Ascending aorta (tissue), 2 donors: Measurements from ENCODE around the gene BAIAP2L2. TPM values are rescaled to one million over a fixed set of nuclear protein-coding genes. Genes with fewer than 3 reads are reported as not detected.
A peak's percentile ranks its signal among the peaks of the same experiment; 100 is the strongest.
"Not testable (repeated sequence)": the region's sequence is repeated elsewhere in the genome, so short reads cannot be mapped to it uniquely, and the experiment has no call there.

Experiments used
- DNase-seq, 2 donors: peaks; one replicate each; pipeline ENCODE4 v3.0.0-alpha.2; 2019; ENCODE audit warnings: low spot score in 2 of 2
- H3K27ac ChIP-seq, 2 donors: fragments of 200-600 bp; sonication (generic); one replicate each; pipeline ENCODE4 v1.5.1; 2016 to 2017; ENCODE audit warnings: mild to moderate bottlenecking in 1 of 2
- H3K27me3 ChIP-seq: fragments of 200-600 bp; sonication (generic); one replicate; pipeline ENCODE4 v1.5.1; 2017
- H3K36me3 ChIP-seq, 2 donors: fragments of 200-600 bp; sonication (generic); one replicate each; pipeline ENCODE4 v1.5.1; 2016
- H3K4me1 ChIP-seq, 2 donors: fragments of 200-600 bp; sonication (generic); one replicate each; pipeline ENCODE4 v1.5.1; 2016 to 2017; ENCODE audit warnings: mild to moderate bottlenecking in 1 of 2
- H3K4me3 ChIP-seq, 2 donors: fragments of 200-600 bp; sonication (generic); one replicate each; pipeline ENCODE4 v1.5.1; 2016 to 2017; ENCODE audit warnings: mild to moderate bottlenecking in 1 of 2
- H3K9me3 ChIP-seq, 2 donors: fragments of 200-600 bp; sonication (generic); one replicate each; pipeline ENCODE4 v1.5.1; 2016
- CTCF ChIP-seq, 3 experiments: fragments of 200-600 bp in 2 of 3; fragments of 450-650 bp in 1 of 3; sonication (generic) in 2 of 3; IDR thresholded peaks; one replicate each; pipeline ENCODE4 v1.5.1; 2016 to 2019; ENCODE audit warnings: antibody characterized with exemption in 3 of 3, mild to moderate bottlenecking in 1 of 3, moderate library complexity in 1 of 3
- intact Hi-C: fragments of 100-400 bp; cut with DNase I; formaldehyde crosslinking; loops from one replicate; pipeline ENCODE4 v1.15.1; 2023
- total RNA-seq: library from RNA; depleted of rRNA; stranded (reverse); fragments of >200 nt; gene quantifications from one replicate; pipeline ENCODE4 v1.1.0, GENCODE V29; 2016

BAIAP2L2 gene
- total RNA-seq, 1 donor from 2014 or later: not detected

GRCh38 chr22:38080474-38080849 is 30.0 kb downstream of the BAIAP2L2 start:
- peak overlapping the region; percentile 37 to 45 for H3K27ac ChIP-seq
- no peak for TF ChIP-seq CTCF (IDR thresholded peaks at IDR 0.05)
- H3K9me3 ChIP-seq: no peaks in the 10 kb centered on the region
- intact Hi-C loops: no loop called here
- no peak for DNase-seq
- no peaks in the 10 kb centered on the region for H3K27me3 ChIP-seq
- peak overlapping the region; percentile 51 to 66 for H3K4me3 ChIP-seq
- peaks cover 0 to 16% of the 10 kb centered on the region in 2 donors for H3K4me1 ChIP-seq
- peaks cover 2% of the 10 kb centered on the region in 2 donors for H3K36me3 ChIP-seq

GRCh38 chr22:38079804-38080203 is 30.7 kb downstream of the BAIAP2L2 start:
- no peak for TF ChIP-seq CTCF (IDR thresholded peaks at IDR 0.05)
- no peak overlapping the region for H3K4me3 ChIP-seq
- peaks cover 0 to 16% of the 10 kb centered on the region in 2 donors for H3K4me1 ChIP-seq
- DNase-seq: no peak
- no peaks in the 10 kb centered on the region for H3K9me3 ChIP-seq
- H3K36me3 ChIP-seq: peaks cover 8% of the 10 kb centered on the region in 2 donors
- intact Hi-C loops: no loop called here
- H3K27ac ChIP-seq: no peak overlapping the region
- no peaks in the 10 kb centered on the region for H3K27me3 ChIP-seq

- H3K9me3 ChIP-seq, DNase-seq, intact Hi-C loops, H3K4me3 ChIP-seq, H3K27me3 ChIP-seq, H3K27ac ChIP-seq: not testable (repeated sequence)
- peaks cover 14% of the 10 kb centered on the region in 2 donors for H3K36me3 ChIP-seq
- peaks cover 0 to 16% of the 10 kb centered on the region in 2 donors for H3K4me1 ChIP-seq
These were observed 31.3 kb downstream of the BAIAP2L2 start for GRCh38 chr22:38079208-38079607.

GRCh38 chr22:38078046-38078840 is 32.2 kb downstream of the BAIAP2L2 start:
- H3K4me1 ChIP-seq: peaks cover 0 to 16% of the 10 kb centered on the region in 2 donors
- H3K27me3 ChIP-seq: no peaks in the 10 kb centered on the region

GRCh38 chr22:38077595-38077994 is 32.9 kb downstream of the BAIAP2L2 start:
- H3K27ac ChIP-seq: no peak overlapping the region
- H3K36me3 ChIP-seq: peaks cover 25 to 31% of the 10 kb centered on the region in 2 donors
- no peaks in the 10 kb centered on the region for H3K9me3 ChIP-seq
- no peak for TF ChIP-seq CTCF (IDR thresholded peaks at IDR 0.05)
- intact Hi-C loops: no loop called here
- no peak overlapping the region for H3K4me3 ChIP-seq
- no peak for DNase-seq
- no peaks in the 10 kb centered on the region for H3K27me3 ChIP-seq
- peaks cover 0 to 14% of the 10 kb centered on the region in 2 donors for H3K4me1 ChIP-seq

More at GRCh38 chr22:38078046-38078840, 32.2 kb downstream of the BAIAP2L2 start:
- no peak for DNase-seq
- Histone ChIP-seq H3K9me3 (no peaks in the 10 kb centered on the region), H3K27ac (no peak overlapping the region), H3K4me3 (no peak overlapping the region), H3K36me3 (peaks cover 19 to 24% of the 10 kb centered on the region in 2 donors)
- intact Hi-C loops: no loop called here
- TF ChIP-seq CTCF (IDR thresholded peaks at IDR 0.05): no peak

GRCh38 chr22:38077096-38077495 is 33.4 kb downstream of the BAIAP2L2 start:
- Histone ChIP-seq H3K4me3 (no peak overlapping the region), H3K4me1 (peaks cover 0 to 9% of the 10 kb centered on the region in 2 donors), H3K27ac (no peak overlapping the region), H3K36me3 (peaks cover 30 to 31% of the 10 kb centered on the region in 2 donors), H3K9me3 (no peaks in the 10 kb centered on the region), H3K27me3 (no peaks in the 10 kb centered on the region)
- no peak for TF ChIP-seq CTCF (IDR thresholded peaks at IDR 0.05)
- intact Hi-C loops: no loop called here
- no peak for DNase-seq
